ENCODE data around the gene CCM2.
A peak's percentile ranks its signal among the peaks of the same experiment; 100 is the strongest.

CCM2 gene

DNA sequence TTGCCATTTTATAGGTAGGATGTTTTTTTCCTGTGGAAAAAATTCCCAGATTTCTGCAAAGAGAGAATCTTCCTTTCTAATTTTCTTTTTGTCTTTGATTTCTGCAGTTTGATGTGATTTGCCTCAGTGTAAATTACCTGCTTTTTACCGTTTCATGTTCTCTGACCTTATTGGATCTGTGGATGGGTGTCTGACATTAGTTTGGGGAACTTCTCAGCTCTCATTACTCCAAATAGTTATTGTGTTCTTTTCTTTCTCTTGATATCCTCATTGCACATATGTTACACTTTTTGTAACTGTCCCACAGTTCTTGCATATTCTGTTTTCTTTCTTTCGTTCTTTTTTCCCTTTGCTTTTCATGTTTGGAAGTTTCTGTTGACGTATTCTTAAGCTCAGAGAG is 60.3 kb downstream of the CCM2 start:
- H3K36me3 Mint-ChIP-seq (ENCODE audit: insufficient read depth) = peaks cover 46% of the 10 kb centered on the region
- H3K4me1 Mint-ChIP-seq = peaks cover 64% of the 10 kb centered on the region
- no peak for DNase-seq (ENCODE audit: low spot score in 2 of 2)
- H3K9me3 Mint-ChIP-seq = no peaks in the 10 kb centered on the region
- H3K27ac Mint-ChIP-seq (ENCODE audit: low read depth) = peak overlapping the region; percentile 72
- H3K27me3 Mint-ChIP-seq = no peaks in the 10 kb centered on the region
- H3K4me3 Mint-ChIP-seq = peak overlapping the region; percentile 17
- ATAC-seq (replicated peaks; ENCODE audit: extremely low read depth, poor library complexity, severe bottlenecking) = no peak

- ATAC-seq (replicated peaks; ENCODE audit: extremely low read depth, poor library complexity, severe bottlenecking) (no peak), DNase-seq (ENCODE audit: low spot score in 2 of 2) (no peak)
- H3K27ac Mint-ChIP-seq (ENCODE audit: low read depth) = peak overlapping the region; percentile 72
- H3K4me1 Mint-ChIP-seq = peaks cover 64% of the 10 kb centered on the region
- no peaks in the 10 kb centered on the region for H3K27me3 Mint-ChIP-seq
- H3K36me3 Mint-ChIP-seq (ENCODE audit: insufficient read depth) = peaks cover 54% of the 10 kb centered on the region
- H3K9me3 Mint-ChIP-seq = no peaks in the 10 kb centered on the region
- H3K4me3 Mint-ChIP-seq = no peak overlapping the region
These were observed 61.4 kb downstream of the CCM2 start for GRCh38 chr7:45061352-45061751.

DNA sequence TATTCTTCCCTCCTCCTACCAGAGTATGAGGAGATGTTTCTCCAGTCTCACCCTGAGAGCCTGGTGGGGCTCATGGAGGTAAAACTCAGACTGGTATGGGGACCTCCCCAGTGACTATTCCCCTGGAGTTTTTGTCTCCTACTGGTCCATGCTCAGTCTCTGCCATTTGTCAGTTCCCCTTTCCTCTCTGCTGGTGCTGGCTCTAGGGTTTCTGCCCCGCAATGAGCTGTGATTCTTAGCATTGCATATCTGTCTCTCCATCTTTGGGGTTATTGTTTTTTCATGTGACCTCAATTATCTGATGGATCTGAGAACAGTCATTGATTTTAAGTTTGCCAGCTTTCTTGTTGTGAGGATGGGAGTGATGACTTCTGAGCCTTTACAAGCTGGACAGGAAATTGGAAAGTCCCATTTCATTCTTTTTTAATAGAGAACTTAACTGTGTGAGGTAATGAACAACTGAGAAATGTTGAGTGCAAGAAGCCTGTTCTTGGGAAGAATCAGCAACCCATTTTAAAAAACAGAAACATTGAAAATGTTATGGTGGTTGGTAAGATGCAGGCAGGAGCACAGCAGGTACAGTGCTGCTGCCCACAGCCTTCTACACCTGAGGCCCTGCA is 61.9 kb downstream of the CCM2 start:
- ATAC-seq (replicated peaks; ENCODE audit: extremely low read depth, poor library complexity, severe bottlenecking) (no peak), DNase-seq (ENCODE audit: low spot score in 2 of 2) (no peak)
- H3K27me3 Mint-ChIP-seq = no peaks in the 10 kb centered on the region
- no peak overlapping the region for H3K4me3 Mint-ChIP-seq
- H3K36me3 Mint-ChIP-seq (ENCODE audit: insufficient read depth) = peaks cover 59% of the 10 kb centered on the region
- no peaks in the 10 kb centered on the region for H3K9me3 Mint-ChIP-seq
- H3K4me1 Mint-ChIP-seq = peaks cover 62% of the 10 kb centered on the region
- peak overlapping the region; percentile 72 for H3K27ac Mint-ChIP-seq (ENCODE audit: low read depth)

DNA sequence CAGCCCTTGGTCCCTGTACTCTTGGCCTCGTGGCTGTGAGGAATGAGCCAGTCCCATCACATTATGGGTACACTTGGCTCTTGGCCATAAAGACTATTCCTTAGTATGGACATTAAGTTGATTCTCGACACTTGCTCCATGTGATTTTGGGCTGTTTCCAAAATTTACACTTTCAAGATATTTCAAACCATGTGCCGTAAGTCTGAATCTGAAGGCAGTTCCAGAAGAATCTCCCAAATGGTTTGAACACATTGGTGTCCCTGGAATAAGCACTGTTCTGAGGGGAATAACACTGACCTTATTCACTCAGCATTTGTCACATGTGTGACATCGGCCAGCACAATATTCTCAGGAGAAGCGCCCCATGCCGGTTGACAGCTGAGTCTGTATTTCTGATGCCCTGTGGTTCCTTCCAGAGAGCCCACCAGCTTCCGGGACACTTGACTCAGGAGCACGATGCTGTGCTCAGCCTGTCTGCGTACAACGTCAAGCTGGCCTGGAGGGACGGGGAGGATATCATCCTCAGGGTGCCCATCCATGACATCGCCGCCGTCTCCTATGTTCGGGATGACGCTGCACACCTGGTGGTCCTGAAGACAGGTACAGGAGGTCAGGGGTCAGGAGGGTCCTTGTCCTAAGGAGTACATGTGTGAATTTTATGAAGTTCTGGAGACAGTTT is 64.2 kb downstream of the CCM2 start:
- H3K36me3 Mint-ChIP-seq (ENCODE audit: insufficient read depth) = peaks cover 65% of the 10 kb centered on the region
- H3K27me3 Mint-ChIP-seq = no peaks in the 10 kb centered on the region
- H3K27ac Mint-ChIP-seq (ENCODE audit: low read depth) = peak overlapping the region; percentile 81
- no peak for ATAC-seq (replicated peaks; ENCODE audit: extremely low read depth, poor library complexity, severe bottlenecking)
- peaks cover 61% of the 10 kb centered on the region for H3K4me1 Mint-ChIP-seq
- DNase-seq (ENCODE audit: low spot score in 2 of 2) = no peak
- H3K9me3 Mint-ChIP-seq = no peaks in the 10 kb centered on the region
- H3K4me3 Mint-ChIP-seq = no peak overlapping the region

DNA sequence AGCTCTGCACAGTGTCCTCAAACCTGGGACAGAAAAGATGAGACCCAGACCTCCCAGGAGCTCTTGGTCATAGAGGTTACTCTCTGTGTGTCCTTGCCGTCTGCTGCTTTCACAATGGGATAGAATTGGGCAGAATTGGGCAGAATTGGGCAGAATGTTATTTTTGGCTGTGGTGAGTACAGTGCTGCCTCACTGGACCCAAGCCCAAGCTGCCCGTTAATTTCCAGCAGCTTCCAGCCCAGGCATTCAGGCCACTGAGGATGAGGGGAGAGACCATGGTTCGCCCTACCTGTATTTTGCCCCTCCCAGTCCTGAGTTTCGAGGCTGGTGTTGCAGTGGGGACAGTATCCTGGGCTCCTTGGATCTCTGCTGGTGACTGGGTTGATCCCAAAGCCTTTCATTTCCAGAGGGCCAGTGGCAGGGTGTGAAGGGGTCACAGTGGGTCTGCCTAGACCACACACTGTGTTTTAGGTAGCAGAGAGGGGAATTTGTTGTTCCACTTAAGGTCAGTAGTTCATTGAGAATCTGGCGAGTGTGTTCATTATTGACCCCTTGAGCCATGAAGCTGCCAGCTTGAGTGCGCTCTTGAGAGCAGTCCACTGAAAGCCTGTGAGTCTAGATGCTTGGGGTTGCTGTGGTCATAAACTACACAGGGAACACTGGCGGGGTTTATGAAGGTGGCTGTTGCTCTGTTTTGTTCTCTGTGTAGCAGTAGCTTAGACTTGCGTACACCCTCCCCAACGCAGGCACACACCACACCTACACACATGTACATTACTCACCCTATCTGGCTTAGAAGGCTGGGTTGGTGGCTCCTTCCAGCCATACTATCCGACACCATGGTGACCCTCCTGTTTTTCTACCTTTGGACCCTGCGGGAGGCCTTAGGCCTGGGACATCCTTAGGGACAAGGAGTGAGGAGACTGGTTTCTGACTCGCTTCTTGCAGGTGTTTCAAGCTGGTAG is 65.3 kb downstream of the CCM2 start:
- no peak overlapping the region for H3K4me3 Mint-ChIP-seq
- H3K9me3 Mint-ChIP-seq = no peaks in the 10 kb centered on the region
- no peaks in the 10 kb centered on the region for H3K27me3 Mint-ChIP-seq
- no peak overlapping the region for H3K27ac Mint-ChIP-seq (ENCODE audit: low read depth)
- H3K4me1 Mint-ChIP-seq = peaks cover 55% of the 10 kb centered on the region
- H3K36me3 Mint-ChIP-seq (ENCODE audit: insufficient read depth) = peaks cover 65% of the 10 kb centered on the region
- DNase-seq (ENCODE audit: low spot score in 2 of 2) = no peak
- no peak for ATAC-seq (replicated peaks; ENCODE audit: extremely low read depth, poor library complexity, severe bottlenecking)

DNA sequence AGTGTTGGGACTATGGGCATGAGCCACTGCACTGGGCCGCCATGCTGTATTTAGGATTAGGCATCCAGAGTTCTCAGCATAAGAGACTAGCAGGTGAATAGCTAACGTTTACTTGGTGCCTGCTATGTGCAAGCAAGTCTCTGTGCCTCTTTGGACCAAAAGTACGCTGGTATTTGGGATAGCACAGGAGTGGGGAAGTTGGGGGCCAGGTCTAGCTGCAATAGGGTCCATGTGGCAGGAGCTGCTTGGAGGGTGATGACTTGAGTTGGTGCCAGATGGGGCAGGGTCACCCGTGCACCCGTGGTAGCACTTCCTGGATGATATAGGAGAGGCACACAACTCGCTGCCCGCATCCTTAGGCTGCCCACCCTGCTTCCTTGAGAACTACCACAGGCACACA is 66.4 kb downstream of the CCM2 start:
- DNase-seq (ENCODE audit: low spot score in 2 of 2) (no peak), ATAC-seq (replicated peaks; ENCODE audit: extremely low read depth, poor library complexity, severe bottlenecking) (no peak)
- H3K9me3 Mint-ChIP-seq = no peaks in the 10 kb centered on the region
- H3K4me3 Mint-ChIP-seq = no peak overlapping the region
- peaks cover 44% of the 10 kb centered on the region for H3K4me1 Mint-ChIP-seq
- H3K36me3 Mint-ChIP-seq (ENCODE audit: insufficient read depth) = peaks cover 68% of the 10 kb centered on the region
- no peaks in the 10 kb centered on the region for H3K27me3 Mint-ChIP-seq
- no peak overlapping the region for H3K27ac Mint-ChIP-seq (ENCODE audit: low read depth)

GRCh38 chr7:45067582-45067981 is 67.6 kb downstream of the CCM2 start:
- no peak overlapping the region for H3K4me3 Mint-ChIP-seq
- peaks cover 66% of the 10 kb centered on the region for H3K36me3 Mint-ChIP-seq (ENCODE audit: insufficient read depth)
- peaks cover 43% of the 10 kb centered on the region for H3K4me1 Mint-ChIP-seq

DNA sequence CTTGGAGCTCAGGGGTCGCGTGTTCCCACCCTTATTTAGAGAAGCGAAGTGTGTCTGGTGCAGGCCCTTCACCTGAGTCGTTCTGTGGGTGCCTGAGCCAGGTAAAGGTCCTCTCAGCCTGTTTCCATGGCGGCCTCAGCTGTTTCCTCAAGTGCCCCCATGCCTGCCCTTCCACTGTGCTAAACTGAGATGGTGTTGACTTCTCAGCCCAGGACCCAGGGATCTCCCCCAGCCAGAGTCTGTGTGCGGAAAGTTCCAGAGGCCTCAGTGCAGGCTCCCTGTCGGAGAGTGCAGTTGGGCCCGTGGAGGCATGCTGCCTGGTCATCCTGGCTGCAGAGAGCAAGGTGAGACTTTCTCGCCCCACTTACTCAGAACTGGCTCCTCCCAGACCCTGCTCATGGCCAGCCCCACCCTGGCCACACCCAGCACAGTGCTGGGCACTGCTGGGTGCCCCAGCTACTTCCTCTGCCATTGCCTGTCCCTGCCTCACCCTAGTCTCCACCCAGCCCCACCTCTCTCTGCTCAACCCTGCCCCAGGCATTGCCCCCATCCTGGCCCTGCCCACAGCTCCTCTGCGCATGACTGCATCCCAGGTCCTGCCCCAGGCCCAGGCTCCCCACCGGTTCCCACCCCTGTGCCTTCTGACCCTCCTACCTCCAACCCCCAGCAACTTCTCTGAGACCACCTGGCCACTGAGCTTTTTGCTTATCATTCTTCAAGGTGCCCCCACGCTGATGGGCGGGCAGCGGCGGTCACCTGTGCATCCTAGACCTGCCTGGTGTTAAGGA is 68.4 kb downstream of the CCM2 start:
- Mint-ChIP-seq H3K27ac (ENCODE audit: low read depth) (peak overlapping the region; percentile 10), H3K27me3 (no peaks in the 10 kb centered on the region), H3K4me1 (peaks cover 50% of the 10 kb centered on the region), H3K36me3 (ENCODE audit: insufficient read depth) (peaks cover 65% of the 10 kb centered on the region), H3K4me3 (no peak overlapping the region), H3K9me3 (no peaks in the 10 kb centered on the region)
- no peak for DNase-seq (ENCODE audit: low spot score in 2 of 2)
- no peak for ATAC-seq (replicated peaks; ENCODE audit: extremely low read depth, poor library complexity, severe bottlenecking)

More at GRCh38 chr7:45067582-45067981, 67.6 kb downstream of the CCM2 start:
- H3K27ac Mint-ChIP-seq (ENCODE audit: low read depth) = peak overlapping the region; percentile 76
- no peaks in the 10 kb centered on the region for H3K9me3 Mint-ChIP-seq
- ATAC-seq (replicated peaks; ENCODE audit: extremely low read depth, poor library complexity, severe bottlenecking) (no peak), DNase-seq (ENCODE audit: low spot score in 2 of 2) (no peak)
- H3K27me3 Mint-ChIP-seq = no peaks in the 10 kb centered on the region

DNA sequence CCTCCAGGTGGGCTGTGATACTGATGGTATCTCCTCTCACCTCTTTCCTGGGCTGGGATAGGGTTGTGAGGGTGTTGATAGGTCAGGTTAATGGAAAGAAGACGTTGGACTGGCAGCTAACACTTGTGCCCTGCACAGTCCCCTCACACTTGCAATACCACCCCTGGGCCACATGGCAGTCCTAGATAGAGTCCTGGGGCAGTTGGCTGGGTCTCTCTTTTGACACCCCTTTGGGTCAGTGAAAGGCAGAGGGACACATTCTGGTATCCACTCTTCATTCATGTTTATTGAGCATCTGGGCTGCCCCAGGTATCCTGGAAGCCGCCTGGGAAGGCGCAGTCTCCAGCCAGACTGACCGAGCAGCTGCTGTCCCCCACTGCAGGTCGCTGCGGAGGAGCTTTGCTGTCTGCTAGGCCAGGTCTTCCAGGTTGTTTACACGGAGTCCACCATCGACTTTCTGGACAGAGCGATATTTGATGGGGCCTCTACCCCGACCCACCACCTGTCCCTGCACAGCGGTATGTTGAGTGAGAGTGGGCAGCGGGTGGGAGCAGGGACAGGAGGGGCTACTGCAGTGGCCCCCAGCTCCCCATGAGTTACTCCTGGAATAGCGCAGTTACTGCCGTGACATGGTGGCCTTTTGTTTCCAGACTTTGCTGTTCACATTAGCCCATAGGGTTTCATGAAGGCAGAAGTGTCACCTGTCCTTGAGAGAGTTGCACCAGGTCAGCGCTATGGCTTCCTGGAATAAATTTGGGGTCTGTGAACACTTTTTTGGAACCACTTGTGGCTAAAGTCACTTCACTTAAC is 69.6 kb downstream of the CCM2 start:
- ATAC-seq (replicated peaks; ENCODE audit: extremely low read depth, poor library complexity, severe bottlenecking) = no peak
- no peaks in the 10 kb centered on the region for H3K27me3 Mint-ChIP-seq
- no peak for DNase-seq (ENCODE audit: low spot score in 2 of 2)
- H3K9me3 Mint-ChIP-seq = no peaks in the 10 kb centered on the region
- no peak overlapping the region for H3K4me3 Mint-ChIP-seq
- peaks cover 44% of the 10 kb centered on the region for H3K4me1 Mint-ChIP-seq
- H3K27ac Mint-ChIP-seq (ENCODE audit: low read depth) = peak overlapping the region; percentile 10
- H3K36me3 Mint-ChIP-seq (ENCODE audit: insufficient read depth) = peaks cover 57% of the 10 kb centered on the region

DNA sequence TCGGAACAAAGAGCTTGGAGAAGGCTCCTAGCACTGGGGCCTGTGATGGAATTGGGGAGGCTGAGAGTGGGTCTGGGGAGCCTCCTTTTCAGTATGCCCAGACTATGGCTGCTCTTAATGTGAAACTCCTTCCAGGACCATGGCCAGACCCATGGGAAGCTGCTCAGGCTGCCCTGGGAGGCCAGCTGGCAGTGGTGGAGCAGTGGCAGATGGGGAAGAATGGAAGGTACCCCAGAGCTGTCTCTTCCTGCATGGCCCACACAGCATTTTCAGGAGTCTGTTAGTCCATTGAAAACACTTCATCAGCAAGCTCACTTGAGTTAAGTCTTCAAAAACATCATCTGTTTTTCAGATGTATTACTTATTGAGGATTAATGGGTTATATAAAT is 70.2 kb downstream of the CCM2 start:
- peaks cover 47% of the 10 kb centered on the region for H3K4me1 Mint-ChIP-seq
- no peak overlapping the region for H3K27ac Mint-ChIP-seq (ENCODE audit: low read depth)
- no peak overlapping the region for H3K4me3 Mint-ChIP-seq
- DNase-seq (ENCODE audit: low spot score in 2 of 2) (no peak), ATAC-seq (replicated peaks; ENCODE audit: extremely low read depth, poor library complexity, severe bottlenecking) (no peak)
- no peaks in the 10 kb centered on the region for H3K9me3 Mint-ChIP-seq
- H3K27me3 Mint-ChIP-seq = no peaks in the 10 kb centered on the region
- peaks cover 58% of the 10 kb centered on the region for H3K36me3 Mint-ChIP-seq (ENCODE audit: insufficient read depth)

DNA sequence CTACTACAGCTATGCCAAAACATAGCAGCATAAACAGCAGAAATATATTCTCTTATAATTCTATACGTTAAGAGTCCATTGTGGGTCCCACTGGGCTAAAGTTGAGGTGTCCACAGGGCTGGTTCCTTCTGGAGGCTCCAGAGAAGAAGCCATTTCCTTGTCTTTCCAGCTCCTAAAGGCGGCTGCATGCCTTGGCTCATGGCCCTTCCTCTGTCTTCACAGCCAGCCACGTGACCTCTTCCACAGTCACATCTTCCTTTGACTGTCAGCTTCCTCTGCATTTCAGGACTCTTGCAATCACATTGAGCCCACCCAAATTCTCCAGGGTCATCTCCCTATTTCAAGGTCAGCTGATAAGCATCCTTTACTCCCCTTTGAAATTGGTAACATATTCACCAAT is 71.5 kb downstream of the CCM2 start:
- Mint-ChIP-seq H3K9me3 (no peaks in the 10 kb centered on the region), H3K27ac (ENCODE audit: low read depth) (no peak overlapping the region), H3K36me3 (ENCODE audit: insufficient read depth) (peaks cover 49% of the 10 kb centered on the region), H3K4me3 (no peak overlapping the region), H3K4me1 (peaks cover 41% of the 10 kb centered on the region), H3K27me3 (no peaks in the 10 kb centered on the region)
- DNase-seq (ENCODE audit: low spot score in 2 of 2) (no peak), ATAC-seq (replicated peaks; ENCODE audit: extremely low read depth, poor library complexity, severe bottlenecking) (no peak)
